Measurements from ENCODE around the gene WDR86.

GRCh38 chr7:151435103-151435916 lies 25.5 kb upstream of the WDR86 start:
- TF ChIP-seq, protein P1, sequence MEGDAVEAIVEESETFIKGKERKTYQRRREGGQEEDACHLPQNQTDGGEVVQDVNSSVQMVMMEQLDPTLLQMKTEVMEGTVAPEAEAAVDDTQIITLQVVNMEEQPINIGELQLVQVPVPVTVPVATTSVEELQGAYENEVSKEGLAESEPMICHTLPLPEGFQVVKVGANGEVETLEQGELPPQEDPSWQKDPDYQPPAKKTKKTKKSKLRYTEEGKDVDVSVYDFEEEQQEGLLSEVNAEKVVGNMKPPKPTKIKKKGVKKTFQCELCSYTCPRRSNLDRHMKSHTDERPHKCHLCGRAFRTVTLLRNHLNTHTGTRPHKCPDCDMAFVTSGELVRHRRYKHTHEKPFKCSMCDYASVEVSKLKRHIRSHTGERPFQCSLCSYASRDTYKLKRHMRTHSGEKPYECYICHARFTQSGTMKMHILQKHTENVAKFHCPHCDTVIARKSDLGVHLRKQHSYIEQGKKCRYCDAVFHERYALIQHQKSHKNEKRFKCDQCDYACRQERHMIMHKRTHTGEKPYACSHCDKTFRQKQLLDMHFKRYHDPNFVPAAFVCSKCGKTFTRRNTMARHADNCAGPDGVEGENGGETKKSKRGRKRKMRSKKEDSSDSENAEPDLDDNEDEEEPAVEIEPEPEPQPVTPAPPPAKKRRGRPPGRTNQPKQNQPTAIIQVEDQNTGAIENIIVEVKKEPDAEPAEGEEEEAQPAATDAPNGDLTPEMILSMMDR (IDR thresholded peaks at IDR 0.05) = no peak
- TF ChIP-seq POLR2AphosphoS5 (IDR thresholded peaks at IDR 0.05) = no peak
- no peak for TF ChIP-seq EP300 (IDR thresholded peaks at IDR 0.05)

Measured in upper lobe of left lung (tissue), 4 donors.